Loucy (cell line): Measurements from ENCODE around the gene USP34.

Experiments
- EZH2phosphoT487 ChIP-seq: fragments of 200-600 bp; IDR thresholded peaks from 2 replicates; pipeline ENCODE4 v1.6.1; 2018; ENCODE audit warnings: antibody characterized with exemption, mild to moderate bottlenecking, moderate library complexity, borderline replicate concordance
- TF ChIP-seq, protein P1 (sequence below): fragments of 200-600 bp; sonication (generic); conservative IDR thresholded peaks from 2 replicates; pipeline ENCODE4 v1.5.1; 2014; ENCODE audit warnings: mild to moderate bottlenecking, antibody characterized with exemption, low read length

DNA sequence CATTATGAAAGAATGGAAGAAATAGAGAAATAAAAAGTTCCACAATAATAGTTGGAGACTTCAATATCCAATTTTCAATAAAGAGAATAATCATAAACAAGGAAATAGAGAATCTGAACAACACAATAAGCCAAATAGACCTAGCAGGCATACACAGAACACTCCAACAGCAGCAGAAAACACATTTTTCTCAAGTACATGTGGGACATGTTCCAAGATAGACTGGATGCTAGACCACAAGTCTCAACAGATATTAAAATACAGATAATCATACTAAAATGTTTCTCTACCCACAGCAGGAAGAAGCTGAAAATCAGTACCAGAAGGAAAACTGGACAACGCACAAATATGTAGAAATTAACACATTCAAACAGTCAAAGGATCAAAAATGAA is 113.9 kb downstream of the USP34 start:
- TF ChIP-seq, protein P1, sequence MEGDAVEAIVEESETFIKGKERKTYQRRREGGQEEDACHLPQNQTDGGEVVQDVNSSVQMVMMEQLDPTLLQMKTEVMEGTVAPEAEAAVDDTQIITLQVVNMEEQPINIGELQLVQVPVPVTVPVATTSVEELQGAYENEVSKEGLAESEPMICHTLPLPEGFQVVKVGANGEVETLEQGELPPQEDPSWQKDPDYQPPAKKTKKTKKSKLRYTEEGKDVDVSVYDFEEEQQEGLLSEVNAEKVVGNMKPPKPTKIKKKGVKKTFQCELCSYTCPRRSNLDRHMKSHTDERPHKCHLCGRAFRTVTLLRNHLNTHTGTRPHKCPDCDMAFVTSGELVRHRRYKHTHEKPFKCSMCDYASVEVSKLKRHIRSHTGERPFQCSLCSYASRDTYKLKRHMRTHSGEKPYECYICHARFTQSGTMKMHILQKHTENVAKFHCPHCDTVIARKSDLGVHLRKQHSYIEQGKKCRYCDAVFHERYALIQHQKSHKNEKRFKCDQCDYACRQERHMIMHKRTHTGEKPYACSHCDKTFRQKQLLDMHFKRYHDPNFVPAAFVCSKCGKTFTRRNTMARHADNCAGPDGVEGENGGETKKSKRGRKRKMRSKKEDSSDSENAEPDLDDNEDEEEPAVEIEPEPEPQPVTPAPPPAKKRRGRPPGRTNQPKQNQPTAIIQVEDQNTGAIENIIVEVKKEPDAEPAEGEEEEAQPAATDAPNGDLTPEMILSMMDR, result no peak
- TF ChIP-seq EZH2phosphoT487, result no peak
